GM12865 (cell line): ENCODE data around the gene DIP2C.
"Not testable (repeated sequence)": the region's sequence is repeated elsewhere in the genome, so short reads cannot be mapped to it uniquely, and the experiment has no call there.

Source experiments
- DNase-seq: peaks from one replicate; pipeline ENCODE4 v3.0.0; 2010; ENCODE audit warnings: low read depth
- H3K4me3 ChIP-seq: 2 replicates; pipeline ENCODE4 v1.5.1; 2011; ENCODE audit warnings: mild to moderate bottlenecking, low read depth, low read length, control low read depth
- TF ChIP-seq, protein P1 (sequence below): IDR thresholded peaks from 2 replicates; pipeline ENCODE4 v1.5.1; 2011; ENCODE audit warnings: low read length, control low read depth, low read depth, inconsistent platforms; ENCODE audit not compliant: insufficient read depth; ENCODE audit errors: missing control alignments

DIP2C gene

DNA sequence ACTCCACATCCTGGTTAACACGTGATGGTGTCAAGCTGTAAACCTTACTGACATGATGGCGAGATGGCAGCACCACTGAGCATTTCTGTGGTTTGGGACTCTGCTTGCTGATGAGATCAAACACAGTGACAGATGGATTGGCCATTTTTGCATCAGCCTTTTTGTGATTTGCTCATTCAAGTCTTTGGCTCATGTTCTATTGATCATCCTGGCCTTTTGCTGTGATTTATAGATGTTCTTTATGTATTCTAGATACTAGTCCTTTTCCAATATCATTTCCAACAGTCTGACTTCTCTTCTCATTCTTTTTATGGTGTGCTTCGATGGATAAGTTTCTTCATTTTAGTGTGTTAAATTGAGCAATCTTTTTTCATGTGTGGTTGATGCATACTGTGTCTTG, 24.7 kb upstream of the DIP2C start:
- TF ChIP-seq, protein P1, sequence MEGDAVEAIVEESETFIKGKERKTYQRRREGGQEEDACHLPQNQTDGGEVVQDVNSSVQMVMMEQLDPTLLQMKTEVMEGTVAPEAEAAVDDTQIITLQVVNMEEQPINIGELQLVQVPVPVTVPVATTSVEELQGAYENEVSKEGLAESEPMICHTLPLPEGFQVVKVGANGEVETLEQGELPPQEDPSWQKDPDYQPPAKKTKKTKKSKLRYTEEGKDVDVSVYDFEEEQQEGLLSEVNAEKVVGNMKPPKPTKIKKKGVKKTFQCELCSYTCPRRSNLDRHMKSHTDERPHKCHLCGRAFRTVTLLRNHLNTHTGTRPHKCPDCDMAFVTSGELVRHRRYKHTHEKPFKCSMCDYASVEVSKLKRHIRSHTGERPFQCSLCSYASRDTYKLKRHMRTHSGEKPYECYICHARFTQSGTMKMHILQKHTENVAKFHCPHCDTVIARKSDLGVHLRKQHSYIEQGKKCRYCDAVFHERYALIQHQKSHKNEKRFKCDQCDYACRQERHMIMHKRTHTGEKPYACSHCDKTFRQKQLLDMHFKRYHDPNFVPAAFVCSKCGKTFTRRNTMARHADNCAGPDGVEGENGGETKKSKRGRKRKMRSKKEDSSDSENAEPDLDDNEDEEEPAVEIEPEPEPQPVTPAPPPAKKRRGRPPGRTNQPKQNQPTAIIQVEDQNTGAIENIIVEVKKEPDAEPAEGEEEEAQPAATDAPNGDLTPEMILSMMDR: no peak
- DNase-seq: no peak
- H3K4me3 ChIP-seq: no peak overlapping the region

DNA sequence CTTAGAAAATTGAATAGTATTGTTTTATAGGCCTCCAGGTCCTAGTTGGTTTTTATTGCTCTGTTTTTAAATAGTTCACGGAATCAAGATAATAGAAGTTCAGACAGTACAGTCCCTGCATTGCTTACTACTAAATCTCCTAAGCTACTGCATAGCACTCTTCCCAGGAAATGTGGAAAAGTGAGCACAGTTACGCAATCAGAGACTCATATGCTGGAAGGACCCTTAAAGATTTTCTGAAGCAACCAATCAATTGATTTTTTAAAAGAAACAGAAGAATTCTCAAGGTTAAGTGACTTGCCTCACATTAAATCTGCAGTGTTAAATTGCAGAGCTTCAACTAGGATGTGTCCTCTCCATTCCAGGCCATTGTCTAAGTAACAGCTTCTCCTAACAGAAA, 23.1 kb upstream of the DIP2C start:
- no peak overlapping the region for H3K4me3 ChIP-seq
- TF ChIP-seq, protein P1: no peak
- no peak for DNase-seq

DNA sequence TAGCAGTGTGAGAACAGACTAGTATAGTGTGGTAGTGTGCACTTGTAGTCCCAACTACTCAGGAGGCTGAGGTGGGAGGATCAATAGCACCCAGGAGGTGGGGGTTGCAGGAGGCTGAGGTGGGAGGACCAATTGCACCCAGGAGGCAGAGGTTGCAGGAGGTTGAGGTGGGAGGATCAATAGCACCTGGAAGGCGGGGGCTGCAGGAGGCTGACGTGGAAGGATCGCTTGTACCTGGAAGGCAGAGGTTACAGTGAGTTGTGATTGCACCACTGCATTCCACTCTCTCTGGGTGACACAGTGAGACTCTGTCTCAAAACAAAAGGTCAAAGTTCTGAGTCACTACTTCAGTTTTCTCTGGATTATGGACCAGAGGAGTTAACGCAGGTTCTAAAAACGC, 22.6 kb upstream of the DIP2C start:
- TF ChIP-seq, protein P1: no peak
- H3K4me3 ChIP-seq: no peak overlapping the region
- no peak for DNase-seq

DNA sequence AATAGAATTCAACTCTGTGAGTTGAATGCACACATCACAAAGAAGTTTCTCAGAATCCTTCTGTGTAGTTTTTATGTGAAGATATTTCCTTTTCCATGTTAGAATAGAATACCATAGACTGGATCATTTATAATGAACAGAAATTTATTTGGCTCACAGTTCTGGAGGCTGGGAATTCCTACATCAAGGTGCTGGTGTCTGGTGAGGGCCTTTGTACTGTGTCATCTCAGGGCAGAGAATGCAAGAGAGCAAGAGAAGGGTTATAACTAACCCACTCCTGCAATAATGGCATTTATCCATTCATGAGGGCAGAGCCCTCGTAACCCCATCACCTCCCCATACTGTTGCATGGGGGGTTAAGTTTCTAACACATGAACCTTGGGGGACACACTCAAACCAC, 18.4 kb upstream of the DIP2C start:
- TF ChIP-seq, protein P1: no peak
- DNase-seq: no peak
- no peak overlapping the region for H3K4me3 ChIP-seq

DNA sequence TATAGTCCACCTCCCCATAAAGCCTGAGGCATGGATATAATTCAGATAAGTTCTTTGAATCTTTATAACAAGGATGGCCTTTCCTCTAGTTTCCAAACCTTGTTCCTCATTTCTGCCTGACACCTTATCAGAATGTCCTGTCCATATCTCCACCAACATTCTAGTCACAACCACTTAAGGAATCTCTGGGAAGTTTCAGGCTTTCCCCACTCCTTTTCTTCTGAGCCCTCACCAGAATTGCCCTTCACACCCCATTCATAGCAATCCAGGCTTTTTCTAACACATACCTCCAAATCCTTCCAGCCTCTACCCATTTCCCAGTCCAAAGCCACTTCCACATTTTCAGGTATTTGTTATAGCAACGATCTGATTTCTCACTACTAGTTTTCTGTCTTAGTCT, 18.0 kb upstream of the DIP2C start:
- TF ChIP-seq, protein P1: no peak
- DNase-seq: no peak
- no peak overlapping the region for H3K4me3 ChIP-seq

DNA sequence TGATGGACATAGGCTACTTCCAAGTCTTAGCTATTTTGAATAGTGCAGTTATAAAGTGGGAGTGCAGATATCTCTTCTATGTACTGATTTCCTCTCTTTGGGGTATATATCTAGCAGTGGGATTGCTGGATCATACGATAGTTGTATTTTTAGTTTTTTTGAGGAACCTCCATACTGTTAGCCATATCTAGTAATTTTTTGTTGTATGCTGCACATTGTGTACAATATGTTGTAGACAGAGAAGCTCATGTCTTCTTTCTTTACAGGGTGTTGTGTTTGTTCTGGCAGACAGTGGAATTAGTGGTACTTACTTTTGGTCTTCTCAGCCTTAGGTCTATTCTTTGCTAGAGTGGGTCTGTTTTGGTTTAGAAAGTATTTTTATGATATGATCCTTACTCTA, 13.7 kb upstream of the DIP2C start:
- TF ChIP-seq, protein P1: no peak
- no peak overlapping the region for H3K4me3 ChIP-seq
- DNase-seq: no peak

DNA sequence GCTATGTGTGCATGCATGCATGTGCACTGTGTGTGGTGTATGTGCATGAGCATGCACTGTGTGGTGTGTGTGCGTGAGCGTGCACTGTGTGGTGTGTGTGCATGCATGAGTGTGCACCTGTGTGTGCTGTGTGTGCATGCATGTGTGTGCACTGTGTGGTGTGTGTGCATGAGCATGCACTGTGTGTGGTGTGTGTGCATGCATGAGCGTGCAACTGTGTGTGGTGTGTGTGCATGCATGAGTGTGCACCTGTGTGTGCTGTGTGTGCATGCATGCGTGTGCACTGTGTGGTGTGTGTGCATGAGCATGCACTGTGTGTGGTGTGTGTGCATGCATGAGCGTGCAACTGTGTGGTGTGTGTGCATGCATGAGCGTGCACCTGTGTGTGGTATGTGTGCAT, 10.7 kb upstream of the DIP2C start:
- DNase-seq, H3K4me3 ChIP-seq: not testable (repeated sequence)

DNA sequence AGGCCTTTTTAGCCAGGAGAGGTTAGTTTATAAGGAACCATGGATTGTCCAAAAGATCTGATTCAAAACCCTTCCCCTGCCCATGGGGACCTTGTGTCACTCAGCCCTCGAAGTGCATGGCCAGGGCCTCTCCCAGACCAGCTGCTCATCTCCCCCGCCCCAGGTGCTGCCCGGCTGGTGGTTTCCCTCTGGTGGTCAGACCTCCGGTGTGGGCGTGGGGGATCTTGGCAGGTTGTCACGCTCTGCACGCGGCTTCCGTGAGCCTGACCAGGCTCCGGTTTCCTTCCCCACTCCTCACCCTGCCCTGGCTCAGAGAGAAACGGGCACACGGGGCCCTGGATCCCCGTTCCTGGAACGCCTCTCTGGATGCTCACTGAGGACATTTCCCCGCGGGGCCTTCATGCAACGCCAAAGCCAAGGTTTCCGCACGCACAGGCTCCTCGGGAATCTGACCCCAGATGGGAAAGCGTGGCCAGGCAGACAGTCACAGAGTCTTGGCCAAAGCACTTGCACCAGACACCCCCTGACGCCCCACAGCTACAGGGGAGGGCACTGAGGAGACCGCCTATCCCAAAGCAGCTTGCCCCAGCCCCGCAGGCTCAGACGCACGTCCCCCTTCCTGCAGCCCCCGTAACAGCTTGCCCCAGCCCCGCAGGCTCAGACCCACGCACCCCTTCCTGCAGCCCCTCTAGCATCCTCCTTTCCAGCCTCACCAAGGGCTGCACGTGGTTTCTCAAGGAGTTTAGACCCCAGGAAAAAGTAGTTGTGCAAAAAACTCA, 7.8 kb upstream of the DIP2C start:
- no peak overlapping the region for H3K4me3 ChIP-seq
- TF ChIP-seq, protein P1: no peak
- no peak for DNase-seq
